NCI-H446 (cell line): ENCODE data around the gene TTC28.

ENCODE experiments used
- DNase-seq, 2 experiments: peaks; one replicate each; lab custom pipeline; 2025; lab: John Stamatoyannopoulos, UW

The TTC28 gene

DNA sequence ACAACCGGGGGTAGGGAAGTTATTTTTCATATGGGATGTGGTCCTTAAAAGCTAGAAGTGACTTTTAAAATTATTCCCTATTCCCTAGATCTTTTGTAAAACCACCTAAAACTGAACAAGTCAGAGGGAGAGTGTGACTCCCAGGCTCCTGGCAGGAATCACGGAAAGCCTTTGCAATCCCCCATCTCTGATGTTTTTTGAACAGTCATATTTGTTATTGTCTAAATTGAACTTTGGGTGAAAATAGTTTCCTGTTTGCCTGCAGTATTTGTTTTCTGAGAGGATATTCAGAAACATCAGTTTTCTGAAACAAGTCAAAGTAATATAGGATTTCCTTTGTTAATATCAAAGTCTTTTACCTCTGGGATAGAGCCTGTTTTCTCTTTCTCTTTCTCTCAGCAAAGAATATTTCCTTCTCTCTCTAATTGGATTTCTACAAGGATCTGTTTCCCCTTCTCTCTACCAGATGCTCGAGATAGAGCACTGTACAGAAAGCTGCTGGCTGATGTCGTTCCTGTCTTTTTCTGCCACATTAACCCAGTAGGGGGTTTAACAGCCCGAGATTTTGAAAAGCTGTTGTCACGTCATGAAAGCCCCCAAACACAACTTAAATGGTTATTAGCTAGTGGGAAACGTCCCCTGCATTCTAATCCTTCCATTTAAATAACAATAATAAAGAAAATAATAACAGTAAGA is 628.4 kb downstream of the TTC28 start:
- no peak for DNase-seq

DNA sequence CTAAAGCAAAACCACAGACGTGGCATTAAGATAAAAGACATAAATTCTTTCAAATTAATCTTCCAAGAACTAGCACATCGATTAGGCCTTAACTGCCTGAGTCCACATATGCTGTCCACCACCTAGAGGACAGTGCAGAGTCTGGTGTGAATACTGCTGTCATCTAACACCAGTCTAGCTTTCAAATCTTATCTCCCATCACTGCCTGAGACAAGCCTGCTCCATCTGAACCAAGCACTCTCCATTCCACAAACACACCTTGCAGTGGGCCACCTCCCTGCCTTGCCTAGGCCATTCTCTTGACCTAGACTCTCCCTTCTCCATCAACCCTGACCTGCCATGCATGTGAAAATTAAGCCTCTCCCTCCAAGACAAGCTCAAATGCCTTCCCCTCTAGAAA is 631.1 kb downstream of the TTC28 start:
- DNase-seq: no peak

DNA sequence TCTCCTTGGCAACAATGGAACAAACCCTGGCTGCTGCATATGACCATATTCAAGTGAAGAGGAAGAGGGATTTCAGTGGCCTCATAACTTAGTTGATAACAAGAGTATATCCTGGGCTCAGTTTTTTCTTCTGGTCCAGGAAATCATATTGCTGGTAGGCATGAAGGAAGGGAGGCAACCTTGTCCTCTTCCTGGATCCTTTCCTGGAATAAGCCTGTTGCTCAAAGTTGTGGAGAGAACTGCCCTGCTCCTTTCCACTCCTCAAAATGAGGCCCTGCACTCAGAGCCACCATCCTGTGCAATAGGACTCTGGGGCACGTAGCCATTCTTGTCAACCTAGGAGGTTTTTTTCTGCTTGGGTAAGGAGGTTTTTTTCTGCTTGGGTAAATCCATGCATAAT is 631.9 kb downstream of the TTC28 start:
- no peak for DNase-seq

DNA sequence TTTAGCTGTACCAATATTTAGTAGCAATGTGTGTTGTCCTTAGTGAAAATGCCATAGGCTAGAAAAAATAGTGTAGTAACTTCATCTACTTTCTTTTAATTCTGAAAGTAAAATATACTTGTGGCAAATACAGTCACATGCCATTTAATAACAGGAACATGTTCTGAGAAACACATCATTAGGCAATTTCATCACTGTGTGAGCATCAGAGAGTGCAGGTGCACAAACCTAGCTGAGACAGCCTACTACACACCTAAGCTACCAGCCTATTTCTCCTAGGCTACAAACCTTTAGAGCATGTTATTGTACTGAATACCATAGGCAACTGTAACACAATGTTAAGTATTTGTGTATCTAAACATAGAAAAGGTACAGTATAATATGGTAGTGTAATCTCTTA is 633.5 kb downstream of the TTC28 start:
- no peak for DNase-seq

DNA sequence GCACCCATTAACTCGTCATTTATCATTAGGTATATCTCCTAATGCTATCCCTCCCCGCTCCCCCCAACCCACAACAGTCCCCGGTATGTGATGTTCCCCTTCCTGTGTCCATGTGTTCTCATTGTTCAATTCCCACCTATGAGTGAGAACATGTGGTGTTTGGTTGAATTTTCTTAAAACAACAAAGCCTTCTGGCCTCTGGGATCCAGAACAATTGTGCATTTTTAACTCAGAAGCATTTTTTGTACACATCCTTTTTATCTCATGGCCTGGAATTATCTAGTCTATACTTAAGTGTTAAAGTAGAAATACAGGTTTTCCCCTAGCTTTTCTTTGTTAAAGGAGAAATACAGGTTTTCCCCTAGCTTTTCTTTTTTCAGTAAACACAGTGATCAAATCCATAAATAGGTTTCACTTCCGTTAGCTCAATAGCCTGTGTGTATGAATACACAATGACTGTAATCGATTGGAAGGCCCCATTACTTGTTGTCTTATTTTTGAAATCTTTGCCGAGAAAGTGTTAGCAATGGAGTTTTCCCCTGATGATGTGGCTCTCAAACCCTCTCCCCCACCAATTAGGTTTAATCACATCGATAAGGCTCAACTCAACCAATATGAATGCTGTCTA is 635.0 kb downstream of the TTC28 start:
- no peak for DNase-seq

DNA sequence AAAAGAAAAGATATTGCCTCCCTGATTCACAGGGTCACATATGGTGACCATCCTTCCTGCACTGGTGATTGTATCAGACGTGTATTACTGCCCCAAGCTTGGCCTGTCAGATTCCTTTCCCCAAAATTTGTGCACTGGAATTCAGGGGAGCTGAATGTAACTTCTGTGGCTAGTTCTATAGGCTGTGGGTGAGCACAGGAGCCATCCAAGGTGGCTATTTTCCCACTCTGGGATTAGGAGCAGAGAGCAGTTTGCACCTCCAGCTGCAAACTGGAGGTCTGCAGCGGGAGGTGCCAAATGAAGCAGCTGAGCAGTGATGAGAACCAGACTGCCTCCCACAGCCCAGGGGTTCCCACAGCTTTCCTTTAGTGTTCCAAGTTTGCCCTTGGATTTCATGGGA is 636.4 kb downstream of the TTC28 start:
- no peak for DNase-seq

DNA sequence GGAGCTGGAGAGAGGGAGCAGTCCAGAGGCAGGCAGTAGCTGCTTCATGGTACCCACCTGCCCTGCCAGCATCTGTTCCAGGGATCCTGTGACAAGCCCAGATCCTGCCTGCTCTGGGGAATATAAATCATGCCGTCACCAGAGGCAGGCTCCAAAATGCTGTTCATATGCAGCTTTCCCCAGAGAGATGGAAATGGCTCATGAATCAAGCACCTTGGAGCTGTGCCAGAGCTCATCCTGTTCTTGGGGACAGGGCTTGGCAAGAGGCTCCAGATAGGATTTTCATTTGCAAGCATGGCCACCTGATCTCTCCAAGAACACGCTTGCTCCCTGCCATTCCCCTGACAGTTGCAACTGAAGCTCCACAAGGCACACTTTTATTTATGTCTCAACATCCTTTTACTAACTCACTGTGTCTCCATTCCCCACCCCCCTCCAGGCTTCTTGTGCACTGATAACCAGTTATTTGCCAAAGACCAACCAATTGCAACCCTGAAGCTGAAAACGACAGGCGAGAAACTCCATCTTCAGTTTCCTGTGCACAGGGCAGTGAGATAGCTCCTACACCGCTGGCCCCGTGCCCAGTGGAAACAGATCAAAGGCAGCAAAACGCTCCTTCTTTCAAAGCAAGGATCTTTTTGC is 644.8 kb downstream of the TTC28 start:
- peak; percentile 98 to 100 for DNase-seq

DNA sequence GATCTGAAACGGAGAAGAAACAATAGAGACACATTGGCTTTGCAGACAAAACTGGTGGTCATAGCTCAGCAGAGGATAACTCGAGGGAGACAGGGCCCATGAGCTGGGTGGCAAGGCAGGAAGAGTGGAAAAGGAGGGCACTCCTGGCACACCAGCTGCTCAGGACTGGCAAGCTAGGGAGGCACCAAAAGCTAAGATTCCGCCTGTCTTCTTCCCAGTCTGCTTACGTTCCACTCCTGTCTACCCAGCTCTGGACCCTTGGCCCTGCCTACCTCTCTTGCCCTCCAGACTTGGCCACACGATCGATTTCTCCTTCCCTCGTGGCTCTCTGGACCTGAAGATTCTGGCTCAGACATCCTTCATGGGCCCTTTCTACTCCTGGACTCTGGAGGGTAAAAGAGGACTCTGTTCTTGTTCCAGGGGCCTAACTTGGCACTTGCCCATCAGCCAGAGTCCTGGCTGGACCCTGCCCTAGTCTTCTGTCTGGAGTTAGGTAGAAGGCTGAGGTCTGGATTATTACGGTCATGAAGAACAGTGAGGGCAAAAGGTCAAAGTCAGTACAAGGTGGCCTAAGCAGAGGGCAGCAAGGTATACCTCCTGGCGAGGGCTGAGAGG is 645.4 kb downstream of the TTC28 start:
- DNase-seq: peak in 1 of 2 experiments; percentile 60

DNA sequence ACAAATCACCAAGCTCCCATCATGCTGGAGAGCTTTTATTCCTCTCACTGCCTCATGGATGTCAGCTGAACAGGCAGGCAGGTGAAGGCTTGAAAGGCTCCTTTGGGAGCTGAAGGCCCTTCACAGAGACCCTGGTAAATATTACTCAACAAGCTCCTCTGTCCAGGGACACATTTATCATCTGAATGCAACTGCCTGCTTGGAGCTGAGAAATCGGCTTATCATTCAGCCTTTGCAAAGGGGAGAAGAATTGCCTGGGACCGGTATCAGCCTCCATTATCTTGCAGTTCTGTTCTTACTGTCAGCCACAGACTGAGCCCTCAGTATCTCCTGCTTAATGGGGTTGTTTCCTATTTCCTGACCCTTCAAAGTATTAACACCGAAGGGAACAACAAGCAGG is 646.8 kb downstream of the TTC28 start:
- DNase-seq: no peak

DNA sequence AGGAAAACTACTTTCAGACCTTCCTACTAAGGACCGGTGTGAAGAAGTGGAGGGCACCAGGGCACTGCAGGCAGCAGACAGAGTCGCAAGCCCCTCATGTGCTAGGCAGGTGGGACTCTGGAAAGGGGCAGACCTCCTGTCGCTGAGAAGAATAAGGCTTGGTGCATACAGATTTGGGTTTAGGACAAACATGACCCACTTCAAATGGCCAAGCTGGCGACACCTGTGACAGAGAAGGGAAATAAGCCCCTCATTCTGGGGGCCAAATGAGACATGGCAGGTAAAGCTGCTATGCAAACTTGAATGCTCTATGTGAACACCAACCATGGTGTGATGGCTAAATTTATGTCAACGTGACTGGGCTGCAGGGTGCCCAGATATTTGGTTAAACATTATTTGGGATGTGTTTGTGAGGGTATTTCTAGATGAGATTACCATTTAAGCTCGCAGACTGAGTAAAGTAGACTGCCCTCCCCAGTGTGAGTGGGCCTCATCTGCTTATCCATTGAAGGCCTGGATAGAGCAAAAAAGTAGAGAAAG is 648.2 kb downstream of the TTC28 start:
- no peak for DNase-seq

DNA sequence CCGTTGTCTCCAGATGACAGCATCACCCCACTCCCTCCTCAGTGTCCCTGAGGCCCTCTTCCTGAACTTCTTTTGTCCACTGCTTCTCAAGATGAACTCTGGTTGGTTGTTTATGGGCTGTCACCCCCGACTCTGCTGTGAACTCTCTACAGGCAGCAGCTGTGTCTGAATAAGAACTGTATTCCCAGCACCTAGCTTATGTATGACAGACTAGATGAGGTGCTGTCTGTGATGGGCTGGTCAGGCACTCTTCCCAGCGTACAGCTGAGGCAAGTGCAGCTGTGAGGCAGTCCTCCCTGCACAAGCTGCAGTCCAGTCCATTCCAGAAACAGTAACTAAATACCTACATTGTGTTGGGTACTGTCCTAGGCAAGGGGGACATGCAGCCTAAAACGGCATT is 649.2 kb downstream of the TTC28 start:
- DNase-seq: no peak

DNA sequence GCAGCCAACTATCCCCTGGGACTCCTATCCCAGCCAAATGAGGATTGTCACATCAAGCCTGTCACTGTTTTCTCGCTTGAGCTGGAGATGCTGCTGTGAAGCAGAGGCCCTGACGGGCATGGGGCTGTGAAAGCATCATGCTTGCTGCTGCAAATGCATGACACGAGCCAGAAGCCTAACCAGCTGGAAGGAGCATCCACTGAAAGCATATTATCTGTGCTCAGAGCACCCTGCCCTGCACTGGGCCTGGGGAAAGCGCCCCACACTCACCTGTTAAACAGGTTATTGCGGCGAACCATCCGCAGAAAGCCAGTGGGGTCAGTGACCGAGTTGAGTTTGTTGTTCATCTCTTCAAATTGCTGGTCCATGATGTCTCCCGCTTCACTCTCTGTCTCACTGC is 649.7 kb downstream of the TTC28 start:
- DNase-seq: peak; percentile 41 to 65

DNA sequence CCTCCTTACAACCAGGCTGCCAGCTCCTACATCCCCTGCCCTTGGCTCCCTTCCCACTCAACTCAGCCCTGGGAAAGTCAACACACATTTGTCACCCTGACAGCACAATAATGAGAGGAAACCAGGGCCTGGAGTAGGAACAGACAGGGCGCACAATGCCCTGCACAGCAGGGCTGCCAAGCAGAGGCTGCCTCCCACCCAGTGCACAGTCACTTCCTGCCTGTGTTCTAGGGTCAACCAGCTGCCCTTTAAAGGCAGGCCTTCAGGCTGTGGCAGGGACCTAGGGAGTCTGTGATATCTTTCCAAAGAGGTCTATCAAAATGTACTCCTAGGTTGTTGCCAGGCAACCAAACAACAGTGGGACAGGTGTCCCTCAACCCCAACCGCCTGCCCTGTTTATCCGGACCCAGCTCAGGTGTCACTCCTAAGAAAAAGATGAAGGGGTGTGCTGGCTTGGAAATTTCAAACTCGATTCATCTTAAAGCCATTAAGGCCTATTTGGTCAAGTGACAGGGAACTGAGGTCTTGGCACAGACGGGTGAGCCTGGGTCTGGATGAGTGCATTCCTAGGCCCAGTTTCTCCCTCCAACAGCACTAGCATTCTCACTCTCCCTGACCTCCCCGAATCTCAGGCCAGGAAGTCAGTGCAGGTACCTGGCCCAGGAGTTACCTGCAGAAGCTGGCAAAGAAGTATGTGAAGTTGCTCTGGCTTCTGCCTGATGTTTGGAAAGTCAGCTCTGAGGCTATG is 650.3 kb downstream of the TTC28 start:
- DNase-seq: peak; percentile 85 to 94

DNA sequence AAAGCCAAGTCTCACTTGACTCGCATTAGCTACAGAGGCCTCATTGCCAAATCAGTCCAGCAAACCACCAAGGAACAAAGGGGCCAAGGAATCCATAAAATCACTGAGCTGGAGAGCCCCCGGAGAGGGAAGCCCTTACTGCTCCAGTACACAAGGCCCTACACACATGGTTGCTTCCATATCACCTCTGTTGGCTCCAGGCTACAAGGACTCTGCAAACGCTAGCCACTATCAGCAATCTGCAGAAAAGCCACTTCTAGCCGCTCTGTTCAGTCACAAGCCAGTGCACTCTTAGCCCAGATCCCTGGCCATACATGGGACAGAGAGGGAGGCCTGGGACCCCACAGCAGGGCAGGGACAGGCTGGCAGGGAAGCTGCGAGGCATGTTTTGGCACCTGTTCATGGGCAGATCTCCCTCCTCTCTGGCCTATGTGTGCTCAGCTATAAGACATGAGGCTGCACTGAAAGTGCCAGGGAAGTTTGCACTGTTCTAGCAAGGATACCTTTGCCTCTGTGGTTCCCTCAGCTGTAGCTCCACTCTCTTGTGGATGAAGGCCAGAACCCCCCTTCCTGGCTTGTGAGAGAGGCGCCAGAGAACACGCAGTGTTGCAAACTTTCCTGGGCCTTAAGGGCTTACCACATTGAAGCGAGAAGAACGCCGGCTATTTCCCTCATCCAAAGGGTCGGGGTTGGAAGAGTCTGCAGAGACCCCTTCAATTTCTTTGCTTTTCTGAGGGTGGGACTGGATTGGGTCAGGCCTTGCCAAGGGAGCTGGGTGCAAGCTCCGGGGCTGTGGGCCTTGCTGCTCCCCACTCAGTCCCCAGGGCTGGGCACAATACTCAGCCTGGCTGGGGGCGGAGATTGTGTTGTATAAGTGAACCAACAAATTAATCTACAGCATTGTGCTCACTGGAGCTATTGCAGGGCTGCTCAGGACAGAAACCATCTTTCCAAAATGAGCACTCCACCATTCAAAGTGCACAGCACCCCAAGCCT is 651.9 kb downstream of the TTC28 start:
- DNase-seq: peak; percentile 48 to 84

DNA sequence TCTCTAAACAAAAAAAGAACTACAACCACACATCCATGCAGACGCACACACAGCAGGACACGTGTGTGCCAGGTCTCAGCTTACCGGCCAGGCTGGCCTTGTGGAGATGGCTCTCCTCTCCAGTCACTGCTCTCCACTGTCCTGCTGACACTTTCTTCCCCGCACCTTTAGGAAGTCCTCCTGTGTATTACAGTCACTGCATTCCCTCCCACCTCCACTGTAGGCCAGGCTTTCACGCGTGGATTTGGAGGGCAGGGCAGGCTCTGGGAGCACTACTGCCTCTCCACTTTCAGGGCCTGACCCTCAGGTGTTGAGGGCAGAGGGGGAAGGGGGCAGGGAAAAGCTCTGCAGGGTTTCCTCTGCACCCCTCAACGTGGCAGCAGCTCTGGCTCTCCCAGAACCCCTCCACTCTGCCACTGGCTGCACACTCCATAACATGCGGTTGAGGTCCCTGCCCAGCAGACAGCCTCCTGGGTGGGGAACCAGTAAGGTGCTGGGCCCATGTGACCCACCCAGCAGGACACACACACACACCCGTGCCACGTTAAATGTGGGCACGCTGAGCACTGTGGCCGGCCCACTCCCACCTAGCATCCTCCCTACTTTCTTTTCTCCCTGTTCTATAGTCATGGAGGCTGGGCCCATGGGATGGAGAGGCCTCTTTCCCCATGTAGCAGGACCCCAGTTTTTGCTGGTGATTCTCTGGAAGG is 653.6 kb downstream of the TTC28 start:
- no peak for DNase-seq

DNA sequence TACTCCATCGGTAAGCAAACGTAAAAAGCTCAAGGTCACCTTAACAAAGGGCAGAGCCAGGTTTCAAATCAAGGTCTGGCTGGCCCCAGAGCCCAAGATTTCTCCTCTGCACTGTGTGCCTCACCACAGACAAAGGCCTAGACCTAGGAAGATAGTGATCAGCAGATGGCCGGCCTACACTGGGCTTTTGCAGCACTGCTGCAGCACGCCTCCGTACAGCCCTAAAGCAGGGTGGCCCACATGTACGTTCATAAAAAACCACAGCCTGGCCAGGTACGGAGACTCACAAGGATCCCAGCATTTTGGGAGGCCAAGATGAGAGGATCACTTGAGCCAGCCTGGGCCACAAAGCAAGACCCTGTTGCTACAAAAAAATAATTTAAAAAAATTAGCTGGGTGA is 654.3 kb downstream of the TTC28 start:
- DNase-seq: no peak

DNA sequence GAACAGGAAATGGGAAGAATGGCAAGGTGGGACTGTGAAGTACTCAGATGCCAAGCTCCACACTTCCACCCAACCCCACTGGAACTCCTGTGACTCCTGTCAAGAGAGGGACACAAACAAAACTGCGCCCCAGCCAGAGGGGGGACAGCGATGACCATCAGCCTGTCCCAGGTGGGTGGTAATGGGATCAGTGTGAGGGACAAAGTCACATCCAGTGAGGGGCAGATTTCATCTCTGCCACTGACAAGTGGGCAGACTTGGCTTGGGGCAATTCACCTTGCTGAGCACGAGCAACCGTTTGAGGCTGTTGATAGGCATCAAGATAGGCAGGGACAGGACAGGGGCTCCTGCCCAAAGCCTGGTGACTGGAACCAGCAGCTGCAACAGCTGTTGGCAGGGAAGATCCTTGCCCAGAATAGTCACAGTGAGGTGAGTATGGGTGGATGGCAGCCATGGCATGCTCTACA is 655.2 kb downstream of the TTC28 start:
- no peak for DNase-seq

DNA sequence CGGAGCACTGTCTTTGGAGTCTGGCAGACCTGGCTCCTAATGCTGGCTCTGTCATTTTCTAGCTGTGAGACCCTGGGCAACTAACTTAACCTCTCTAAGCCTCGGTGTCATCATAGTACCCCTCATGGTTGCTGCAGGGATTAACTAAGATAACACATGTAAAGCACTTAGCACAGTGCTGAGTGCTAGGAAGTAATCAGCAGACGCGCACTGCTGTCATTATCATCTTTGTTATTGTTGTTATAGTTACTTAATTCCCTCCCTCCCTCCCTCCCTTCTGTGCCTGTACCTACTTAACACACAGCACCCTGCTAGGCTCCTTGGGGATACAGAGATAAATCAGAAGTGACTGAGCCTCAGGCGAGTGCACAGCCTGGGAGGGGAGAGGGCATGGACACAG is 655.9 kb downstream of the TTC28 start:
- no peak for DNase-seq

DNA sequence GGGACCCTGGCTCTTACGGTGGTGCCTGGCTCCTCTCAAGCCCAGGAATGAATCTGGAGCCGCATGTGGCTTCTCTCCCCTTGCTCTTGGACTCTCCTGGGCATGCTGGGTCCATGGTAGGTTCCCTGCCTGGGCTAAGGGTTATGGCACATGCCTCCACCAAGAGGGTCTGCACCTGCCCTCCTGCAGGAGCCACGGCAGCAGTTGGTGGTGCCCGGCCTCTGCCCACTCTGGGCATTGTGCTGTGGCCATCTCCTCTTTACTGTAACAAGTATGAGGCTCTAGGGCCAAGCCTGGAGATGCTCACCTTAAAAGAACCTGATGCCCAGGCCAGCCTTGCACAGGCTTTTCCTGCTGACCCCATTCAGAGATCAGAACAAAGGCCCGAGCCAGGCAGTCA is 656.6 kb downstream of the TTC28 start:
- DNase-seq: no peak
